ENCODE measurements around the gene RDX. TPM values are rescaled to one million over a fixed set of nuclear protein-coding genes. Genes with fewer than 3 reads are reported as not detected.
"Not testable (repeated sequence)": the region's sequence is repeated elsewhere in the genome, so short reads cannot be mapped to it uniquely, and the experiment has no call there.

The RDX gene
- total RNA-seq, 1 donor from 2014 or later: 103 TPM

DNA sequence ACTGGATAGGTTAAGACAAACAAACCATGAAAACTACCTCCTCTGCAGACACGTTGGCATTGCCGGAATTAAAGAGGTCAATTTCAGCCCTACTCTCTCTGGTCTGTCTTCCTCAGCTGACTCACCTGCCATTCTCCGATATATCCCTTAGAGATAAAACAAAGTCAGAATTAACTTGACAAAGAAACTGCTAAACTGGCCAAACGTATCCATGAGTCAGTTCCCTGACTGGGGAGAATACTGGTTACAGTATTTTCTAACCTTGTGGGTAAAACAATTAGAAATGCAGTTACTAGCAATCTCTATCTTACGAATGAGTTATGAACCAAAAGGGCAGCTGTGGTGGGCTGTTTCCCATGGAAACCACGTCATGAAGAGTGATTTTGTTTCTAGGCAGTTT lies 96.2 kb downstream of the RDX start:
- H3K4me3 ChIP-seq (ENCODE audit: low read depth, low read length): no peak overlapping the region
- peak; percentile 70 for DNase-seq (ENCODE audit: low read depth)
- TF ChIP-seq, protein P1, sequence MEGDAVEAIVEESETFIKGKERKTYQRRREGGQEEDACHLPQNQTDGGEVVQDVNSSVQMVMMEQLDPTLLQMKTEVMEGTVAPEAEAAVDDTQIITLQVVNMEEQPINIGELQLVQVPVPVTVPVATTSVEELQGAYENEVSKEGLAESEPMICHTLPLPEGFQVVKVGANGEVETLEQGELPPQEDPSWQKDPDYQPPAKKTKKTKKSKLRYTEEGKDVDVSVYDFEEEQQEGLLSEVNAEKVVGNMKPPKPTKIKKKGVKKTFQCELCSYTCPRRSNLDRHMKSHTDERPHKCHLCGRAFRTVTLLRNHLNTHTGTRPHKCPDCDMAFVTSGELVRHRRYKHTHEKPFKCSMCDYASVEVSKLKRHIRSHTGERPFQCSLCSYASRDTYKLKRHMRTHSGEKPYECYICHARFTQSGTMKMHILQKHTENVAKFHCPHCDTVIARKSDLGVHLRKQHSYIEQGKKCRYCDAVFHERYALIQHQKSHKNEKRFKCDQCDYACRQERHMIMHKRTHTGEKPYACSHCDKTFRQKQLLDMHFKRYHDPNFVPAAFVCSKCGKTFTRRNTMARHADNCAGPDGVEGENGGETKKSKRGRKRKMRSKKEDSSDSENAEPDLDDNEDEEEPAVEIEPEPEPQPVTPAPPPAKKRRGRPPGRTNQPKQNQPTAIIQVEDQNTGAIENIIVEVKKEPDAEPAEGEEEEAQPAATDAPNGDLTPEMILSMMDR (conservative IDR thresholded peaks at IDR 0.05; ENCODE audit: low read depth, low read length): no peak

DNA sequence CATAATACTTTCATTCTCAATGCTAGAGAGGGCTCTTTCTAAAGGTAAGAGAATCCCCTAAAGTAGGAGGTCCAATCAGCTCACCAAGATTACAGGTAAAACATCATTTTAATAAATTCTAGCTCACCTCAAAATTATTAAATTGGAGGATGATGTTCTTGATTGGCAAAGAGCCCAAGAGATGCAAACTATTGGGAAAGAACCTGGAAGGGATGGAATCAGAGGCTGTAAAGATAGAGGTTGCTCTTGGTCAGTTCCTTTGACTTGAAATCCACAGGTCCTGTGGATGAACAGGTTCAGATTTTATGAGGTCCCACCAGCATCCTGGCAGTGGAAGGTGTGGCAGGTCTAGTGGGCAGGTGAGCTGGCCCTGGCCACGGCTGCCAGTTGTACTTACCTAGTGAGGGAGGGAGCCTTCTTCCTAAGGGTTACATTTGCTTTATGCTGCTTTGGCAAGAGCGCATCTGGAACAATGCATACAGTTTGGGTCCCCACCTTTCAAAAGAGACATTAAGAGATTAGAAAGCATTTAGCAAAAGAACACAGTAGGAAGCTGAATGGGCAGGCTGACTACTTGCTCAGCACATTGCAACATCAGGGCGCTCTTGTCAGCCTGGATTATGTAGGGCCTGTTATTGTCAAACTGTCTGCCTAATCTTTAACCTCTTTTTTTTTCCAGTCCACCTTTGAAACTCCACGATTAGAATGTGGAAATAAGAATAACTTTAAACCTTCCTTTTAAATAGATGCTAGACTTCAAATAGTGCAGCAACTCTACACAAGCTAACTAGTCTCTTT lies 97.0 kb downstream of the RDX start:
- DNase-seq (ENCODE audit: low read depth): no peak
- TF ChIP-seq, protein P1 (conservative IDR thresholded peaks at IDR 0.05; ENCODE audit: low read depth, low read length): no peak
- no peak overlapping the region for H3K4me3 ChIP-seq (ENCODE audit: low read depth, low read length)

DNA sequence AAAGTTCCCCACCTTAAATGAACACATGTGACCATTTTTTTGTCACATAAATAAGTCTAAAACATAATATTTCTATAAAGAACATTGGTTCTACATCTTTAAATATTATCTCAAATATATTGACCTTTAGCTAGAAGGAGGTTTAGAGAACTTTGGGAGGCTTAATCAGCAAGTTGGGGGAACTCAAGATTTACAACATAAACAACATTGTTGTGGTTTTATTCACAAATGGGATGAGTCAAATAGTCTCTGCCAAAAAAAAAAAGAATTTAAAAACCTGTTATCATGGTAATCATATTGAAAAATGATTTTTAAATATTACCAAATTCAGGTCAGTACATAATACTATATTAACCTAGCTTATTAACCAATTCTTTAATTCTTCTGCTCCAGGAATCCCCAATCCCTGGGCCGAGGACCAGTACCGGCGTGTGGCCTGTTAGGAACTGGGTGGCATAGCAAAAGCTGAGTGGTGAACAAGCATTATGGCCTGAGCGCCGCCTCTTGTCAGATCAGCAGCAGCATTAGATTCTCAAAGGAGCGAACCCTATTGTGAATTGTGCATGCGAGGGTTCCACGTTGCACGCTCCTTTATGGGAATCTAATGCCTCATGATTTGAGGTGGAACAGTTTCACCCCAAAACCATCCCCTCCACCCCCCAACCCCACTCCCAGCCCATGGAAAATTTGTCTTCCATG lies 98.2 kb downstream of the RDX start:
- TF ChIP-seq, protein P1 (conservative IDR thresholded peaks at IDR 0.05; ENCODE audit: low read depth, low read length): no peak
- no peak for DNase-seq (ENCODE audit: low read depth)
- H3K4me3 ChIP-seq (ENCODE audit: low read depth, low read length): no peak overlapping the region

DNA sequence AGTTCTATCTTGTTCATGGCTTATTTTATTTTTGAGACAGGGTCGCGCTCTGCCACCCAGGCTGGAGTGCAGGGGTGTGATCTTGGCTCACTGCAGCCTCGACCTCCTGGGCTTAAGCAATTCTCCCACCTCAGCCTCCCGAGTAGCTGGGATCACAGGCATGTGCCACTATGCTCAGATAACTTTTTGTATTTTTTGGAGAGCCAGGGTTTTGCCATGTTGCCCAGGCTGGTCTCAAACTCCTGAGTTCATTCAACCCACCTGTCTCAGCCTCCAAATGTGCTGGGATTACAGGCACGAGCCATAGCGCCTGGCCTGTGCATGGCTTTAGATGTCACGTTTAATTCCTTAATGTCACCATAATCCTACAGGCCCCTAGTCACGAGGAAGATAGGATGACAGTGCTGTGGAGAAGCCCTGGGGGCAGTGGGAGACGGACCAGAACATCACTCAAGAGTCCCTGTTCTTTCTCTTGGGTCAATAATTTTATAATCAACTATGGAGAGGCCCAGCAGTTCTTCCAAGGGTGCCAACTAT lies 99.5 kb downstream of the RDX start:
- no peak overlapping the region for H3K4me3 ChIP-seq (ENCODE audit: low read depth, low read length)
- TF ChIP-seq, protein P1 (conservative IDR thresholded peaks at IDR 0.05; ENCODE audit: low read depth, low read length): no peak
- no peak for DNase-seq (ENCODE audit: low read depth)

DNA sequence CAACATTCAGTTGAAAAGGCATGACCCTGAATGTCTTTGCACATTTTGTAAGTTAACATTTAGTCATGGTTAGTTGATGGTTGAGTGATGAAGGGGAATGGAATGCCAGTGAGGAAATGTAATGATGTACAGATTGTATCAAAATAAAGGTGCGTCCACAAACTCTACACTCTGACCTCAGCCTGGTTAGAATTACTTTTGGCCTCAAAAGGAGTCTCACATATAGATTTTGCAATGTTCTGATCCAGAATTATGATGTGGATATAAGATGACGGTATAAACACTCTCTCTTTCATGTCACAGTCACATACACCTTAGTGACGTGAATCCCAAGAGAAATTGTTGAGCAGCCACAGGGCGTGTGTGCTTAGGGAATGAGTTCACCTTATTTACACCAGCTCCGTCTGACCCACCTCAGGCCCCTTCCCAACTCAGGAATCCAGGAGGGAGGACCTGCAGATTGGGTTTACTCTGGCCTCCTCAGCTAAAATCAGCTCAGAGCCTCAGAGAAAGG lies 100.1 kb downstream of the RDX start:
- TF ChIP-seq, protein P1 (conservative IDR thresholded peaks at IDR 0.05; ENCODE audit: low read depth, low read length): no peak
- DNase-seq (ENCODE audit: low read depth): peak; percentile 91
- H3K4me3 ChIP-seq (ENCODE audit: low read depth, low read length): no peak overlapping the region

DNA sequence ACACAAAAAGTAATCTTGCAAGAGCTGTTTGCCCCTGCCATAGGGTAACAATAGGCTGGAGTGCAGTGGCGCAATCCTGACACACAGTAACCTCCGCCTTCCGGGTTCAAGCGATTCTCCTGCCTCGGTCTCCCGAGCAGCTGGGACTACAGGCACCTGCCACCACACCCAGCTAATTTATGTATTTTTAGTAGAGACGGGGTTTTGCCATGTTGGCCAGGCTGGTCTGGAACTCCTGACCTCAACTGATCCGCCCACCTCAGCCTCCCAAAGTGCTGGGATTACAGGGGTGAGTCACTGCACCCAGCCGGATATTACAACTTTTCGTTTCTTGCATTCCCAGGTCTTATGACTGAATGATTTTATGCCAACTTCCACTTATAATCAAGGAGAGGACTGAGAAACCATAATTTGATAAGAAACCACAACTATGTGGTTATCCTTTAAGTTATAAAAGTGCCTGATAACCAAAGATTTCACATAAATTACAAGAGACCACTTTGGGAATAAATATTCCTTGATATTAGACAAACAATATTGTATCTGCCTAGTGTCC lies 102.1 kb downstream of the RDX start:
- H3K4me3 ChIP-seq (ENCODE audit: low read depth, low read length): not testable (repeated sequence)
- DNase-seq (ENCODE audit: low read depth): peak; percentile 75

DNA sequence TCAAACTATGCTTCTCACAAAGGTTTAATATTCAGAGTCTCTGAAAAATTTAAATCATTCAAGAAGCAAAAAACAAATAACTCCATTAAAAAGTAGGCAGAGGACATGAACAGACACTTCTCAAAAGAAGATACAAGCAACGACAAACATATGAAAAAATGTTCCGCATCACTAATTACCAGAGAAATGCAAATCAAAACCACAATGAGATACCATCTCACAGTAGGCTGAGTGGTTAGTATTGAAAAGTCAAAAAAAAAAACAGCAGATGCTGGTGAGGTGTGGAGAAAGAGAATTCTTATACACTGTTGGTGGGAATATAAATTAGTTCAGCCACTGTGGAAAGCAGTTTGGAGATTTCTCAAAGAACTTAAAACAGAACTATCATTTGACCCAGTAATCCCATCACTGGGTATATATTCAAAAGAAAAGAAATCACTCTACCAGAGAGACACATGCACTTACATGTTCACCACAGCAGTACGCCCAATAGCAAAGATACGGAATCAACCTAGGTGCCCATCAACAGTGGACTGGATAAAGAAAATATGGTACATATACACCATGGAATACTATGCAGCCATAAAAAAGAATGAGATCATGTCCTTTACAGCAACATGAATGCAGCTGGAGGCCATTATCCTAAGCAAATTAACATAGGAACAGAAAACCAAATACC lies 103.7 kb downstream of the RDX start:
- not testable (repeated sequence) for DNase-seq (ENCODE audit: low read depth); H3K4me3 ChIP-seq (ENCODE audit: low read depth, low read length)

Measured in epithelial cell of proximal tubule (primary cell).